ENCODE measurements around the gene FMNL2. TPM values are rescaled to one million over a fixed set of nuclear protein-coding genes. Genes with fewer than 3 reads are reported as not detected.
"Not testable (repeated sequence)": the region's sequence is repeated elsewhere in the genome, so short reads cannot be mapped to it uniquely, and the experiment has no call there.

FMNL2 gene
- total RNA-seq, 1 experiment from 2014 or later = 38.2 TPM

GRCh38 chr2:152519581-152519952 lies 184.6 kb downstream of the FMNL2 start:
- peaks cover 30% of the 10 kb centered on the region for H3K4me1 Mint-ChIP-seq (ENCODE audit: low read depth, unreplicated experiment)
- ChIA-PET CTCF (no interaction called here), POLR2A (no interaction called here)
- no peak overlapping the region for H3K4me3 Mint-ChIP-seq (ENCODE audit: unreplicated experiment)
- no peaks in the 10 kb centered on the region for H3K36me3 ChIP-seq (ENCODE audit: control insufficient read depth, insufficient read depth, low read length)
- H3K36me3 Mint-ChIP-seq (ENCODE audit: insufficient read depth, unreplicated experiment) = no peaks in the 10 kb centered on the region
- H3K4me1 ChIP-seq = 0 out of 2 replicates have a peak, but pooled peaks cover 5% of the 10 kb centered on the region
- DNase-seq = no peak
- intact Hi-C loops (cut with micrococcal nuclease; ENCODE audit: unreplicated experiment) = no loop called here
- H3K4me3 ChIP-seq (ENCODE audit: low read depth, low read length) = no peak overlapping the region
- no peak for TF ChIP-seq CTCF (IDR thresholded peaks at IDR 0.05; ENCODE audit: insufficient read depth in 1 of 2, low read depth in 1 of 2, low read length in 1 of 2, severe bottlenecking in 1 of 2, unreplicated experiment in 1 of 2)
- H3K27me3 ChIP-seq (replicated peaks; ENCODE audit: control insufficient read depth, insufficient read depth, low read length) = no peaks in the 10 kb centered on the region
- no peak overlapping the region for H3K27ac Mint-ChIP-seq (ENCODE audit: unreplicated experiment)
- H3K9me3 Mint-ChIP-seq (ENCODE audit: unreplicated experiment) = no peaks in the 10 kb centered on the region
- H3K9me3 ChIP-seq = no peaks in the 10 kb centered on the region
- H3K27me3 Mint-ChIP-seq (ENCODE audit: insufficient read depth, unreplicated experiment) = no peaks in the 10 kb centered on the region
- BruUV-seq (replicated peaks) = no TSS peak

GRCh38 chr2:152520759-152521158 lies 185.8 kb downstream of the FMNL2 start:
- Mint-ChIP-seq H3K4me1 (ENCODE audit: low read depth, unreplicated experiment) (peaks cover 30% of the 10 kb centered on the region), H3K36me3 (ENCODE audit: insufficient read depth, unreplicated experiment) (no peaks in the 10 kb centered on the region), H3K4me3 (ENCODE audit: unreplicated experiment) (no peak overlapping the region), H3K27me3 (ENCODE audit: insufficient read depth, unreplicated experiment) (no peaks in the 10 kb centered on the region), H3K27ac (ENCODE audit: unreplicated experiment) (no peak overlapping the region), H3K9me3 (ENCODE audit: unreplicated experiment) (no peaks in the 10 kb centered on the region)
- ChIA-PET POLR2A (no interaction called here), CTCF (no interaction called here)
- TF ChIP-seq CTCF (IDR thresholded peaks at IDR 0.05; ENCODE audit: insufficient read depth in 1 of 2, low read depth in 1 of 2, low read length in 1 of 2, severe bottlenecking in 1 of 2, unreplicated experiment in 1 of 2) = no peak
- BruUV-seq (replicated peaks) = no TSS peak
- Histone ChIP-seq H3K4me3 (ENCODE audit: low read depth, low read length) (no peak overlapping the region), H3K36me3 (ENCODE audit: control insufficient read depth, insufficient read depth, low read length) (no peaks in the 10 kb centered on the region), H3K9me3 (no peaks in the 10 kb centered on the region), H3K4me1 (0 out of 2 replicates have a peak, but pooled peaks cover 5% of the 10 kb centered on the region), H3K27me3 (replicated peaks; ENCODE audit: control insufficient read depth, insufficient read depth, low read length) (no peaks in the 10 kb centered on the region)
- DNase-seq = no peak
- intact Hi-C loops (cut with micrococcal nuclease; ENCODE audit: unreplicated experiment) = no loop called here

DNA sequence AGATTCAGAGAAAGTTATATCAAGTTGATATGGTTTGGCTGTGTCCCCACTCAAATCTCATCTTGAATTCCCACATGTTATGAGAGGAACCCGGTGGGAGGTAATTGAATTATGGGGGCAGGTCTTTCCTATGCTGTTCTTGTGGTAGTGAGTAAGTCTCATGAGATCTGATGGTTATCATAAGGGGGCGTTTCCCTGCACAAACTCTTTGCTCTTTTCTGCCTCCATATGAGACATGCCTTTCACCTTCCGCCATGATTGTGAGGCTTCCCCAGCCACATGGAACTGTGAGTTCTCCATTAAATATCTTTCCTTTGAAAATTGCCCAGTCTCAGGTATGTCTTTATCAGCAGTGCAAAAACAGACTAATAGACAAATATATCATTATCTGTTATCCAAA lies 187.5 kb downstream of the FMNL2 start:
- H3K9me3 ChIP-seq; DNase-seq; H3K9me3 Mint-ChIP-seq (ENCODE audit: unreplicated experiment); H3K36me3 ChIP-seq (ENCODE audit: control insufficient read depth, insufficient read depth, low read length); H3K27ac Mint-ChIP-seq (ENCODE audit: unreplicated experiment); intact Hi-C loops (cut with micrococcal nuclease; ENCODE audit: unreplicated experiment); H3K27me3 ChIP-seq (replicated peaks; ENCODE audit: control insufficient read depth, insufficient read depth, low read length); H3K4me3 Mint-ChIP-seq (ENCODE audit: unreplicated experiment); POLR2A ChIA-PET; H3K4me3 ChIP-seq (ENCODE audit: low read depth, low read length); CTCF ChIA-PET; H3K27me3 Mint-ChIP-seq (ENCODE audit: insufficient read depth, unreplicated experiment); BruUV-seq (replicated peaks); H3K4me1 ChIP-seq; H3K36me3 Mint-ChIP-seq (ENCODE audit: insufficient read depth, unreplicated experiment): not testable (repeated sequence)
- peaks cover 26% of the 10 kb centered on the region for H3K4me1 Mint-ChIP-seq (ENCODE audit: low read depth, unreplicated experiment)

- intact Hi-C loops (cut with micrococcal nuclease; ENCODE audit: unreplicated experiment) = no loop called here
- H3K27ac Mint-ChIP-seq (ENCODE audit: unreplicated experiment) = no peak overlapping the region
- Histone ChIP-seq H3K4me3 (ENCODE audit: low read depth, low read length) (no peak overlapping the region), H3K4me1 (0 out of 2 replicates have a peak, but pooled peaks cover 5% of the 10 kb centered on the region), H3K9me3 (no peaks in the 10 kb centered on the region), H3K27me3 (replicated peaks; ENCODE audit: control insufficient read depth, insufficient read depth, low read length) (no peaks in the 10 kb centered on the region), H3K36me3 (ENCODE audit: control insufficient read depth, insufficient read depth, low read length) (no peaks in the 10 kb centered on the region)
- peaks cover 22% of the 10 kb centered on the region for H3K4me1 Mint-ChIP-seq (ENCODE audit: low read depth, unreplicated experiment)
- no peaks in the 10 kb centered on the region for H3K36me3 Mint-ChIP-seq (ENCODE audit: insufficient read depth, unreplicated experiment)
- H3K4me3 Mint-ChIP-seq (ENCODE audit: unreplicated experiment) = no peak overlapping the region
- BruUV-seq (replicated peaks) = no TSS peak
- no peaks in the 10 kb centered on the region for H3K9me3 Mint-ChIP-seq (ENCODE audit: unreplicated experiment)
- POLR2A ChIA-PET = no interaction called here
- TF ChIP-seq CTCF (IDR thresholded peaks at IDR 0.05; ENCODE audit: insufficient read depth in 1 of 2, low read depth in 1 of 2, low read length in 1 of 2, severe bottlenecking in 1 of 2, unreplicated experiment in 1 of 2) = no peak
- CTCF ChIA-PET = no interaction called here
- no peaks in the 10 kb centered on the region for H3K27me3 Mint-ChIP-seq (ENCODE audit: insufficient read depth, unreplicated experiment)
- no peak for DNase-seq
Observed at GRCh38 chr2:152523091-152523490, 188.1 kb downstream of the FMNL2 start.
